HG03064 (cell line): ENCODE results near the gene CDH13.

Experiments
- ATAC-seq: cut with Tn5 transposase; IDR thresholded peaks from one replicate; pipeline ENCODE4 v1.9.1; 2021; ENCODE audit warnings: low read depth; ENCODE audit not compliant: unreplicated experiment

CDH13 gene

DNA sequence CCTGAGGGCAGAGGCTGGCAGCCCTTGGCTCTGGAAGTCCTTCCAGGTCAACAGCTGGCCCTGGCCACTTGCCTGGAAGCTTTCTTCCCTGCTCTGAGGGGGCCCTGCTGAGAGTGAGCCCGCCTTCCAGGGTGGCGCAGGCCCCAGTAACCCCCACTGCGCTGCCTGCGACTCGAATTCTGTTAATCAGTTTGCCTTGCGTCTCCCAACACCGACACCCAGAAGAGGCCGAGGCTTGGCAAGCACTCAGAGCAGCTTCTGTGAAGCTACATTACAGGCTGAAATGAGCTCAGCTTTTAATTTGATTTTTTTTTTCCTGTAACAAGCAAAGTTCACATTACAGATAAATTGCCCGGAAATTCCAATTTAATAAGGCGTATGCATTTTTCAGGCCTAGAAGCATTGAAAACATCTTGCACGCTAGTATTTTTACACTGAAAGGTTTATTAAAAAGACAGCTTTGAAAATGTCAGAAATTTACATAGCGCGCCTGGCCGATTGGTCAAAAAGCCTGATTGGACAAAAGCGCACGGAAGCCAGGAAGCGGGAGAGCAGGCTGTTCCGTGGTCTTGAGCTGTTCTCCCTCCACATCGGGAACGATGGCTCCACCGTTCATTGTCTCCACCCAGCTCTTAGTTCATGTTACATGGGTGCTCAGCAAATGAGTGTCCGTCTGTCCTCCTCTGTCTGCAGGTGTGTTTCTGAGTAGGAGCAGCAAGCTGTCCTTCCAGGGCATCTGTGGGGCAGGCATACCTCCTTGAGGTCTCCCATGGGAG, 1115.5 kb downstream of the CDH13 start:
- ATAC-seq, result no peak

DNA sequence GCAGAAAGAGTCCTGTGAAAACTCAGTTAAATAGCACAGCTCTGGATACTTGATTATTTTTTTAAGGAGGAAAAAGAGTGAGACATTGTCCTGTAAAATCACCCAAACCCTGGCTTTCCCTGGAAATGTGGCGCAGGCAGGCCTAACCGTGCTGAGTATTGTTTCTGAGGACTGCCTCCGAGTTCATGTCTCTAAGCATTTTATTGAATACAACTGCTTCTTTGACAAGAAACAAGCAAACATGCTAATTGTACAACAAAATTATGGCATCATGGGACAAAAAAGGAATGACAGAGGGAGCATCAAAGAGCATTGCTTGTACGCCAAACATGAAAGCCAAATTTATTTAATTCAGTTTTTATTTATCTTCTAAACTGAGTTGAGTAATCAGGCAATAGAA, 1116.5 kb downstream of the CDH13 start:
- no peak for ATAC-seq

DNA sequence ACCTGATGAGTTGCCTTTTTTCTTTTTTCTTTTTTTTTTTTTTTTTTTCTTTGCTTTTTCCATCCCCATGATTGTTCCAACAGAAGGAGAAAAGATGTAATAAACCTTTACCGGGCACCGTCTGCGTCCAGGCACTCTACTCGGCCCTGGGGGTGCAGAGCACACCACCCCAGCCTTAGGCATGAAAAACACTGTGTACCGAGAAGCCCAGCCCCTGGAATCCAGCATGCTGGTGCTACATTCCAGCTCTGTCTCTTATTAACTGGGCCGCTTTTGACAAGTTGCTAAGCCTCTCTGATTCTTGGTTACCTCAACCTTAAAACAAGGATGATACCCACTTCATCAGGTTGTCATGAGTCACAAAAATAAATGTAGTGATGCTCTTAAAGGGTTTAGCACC, 1117.0 kb downstream of the CDH13 start:
- ATAC-seq, result no peak

DNA sequence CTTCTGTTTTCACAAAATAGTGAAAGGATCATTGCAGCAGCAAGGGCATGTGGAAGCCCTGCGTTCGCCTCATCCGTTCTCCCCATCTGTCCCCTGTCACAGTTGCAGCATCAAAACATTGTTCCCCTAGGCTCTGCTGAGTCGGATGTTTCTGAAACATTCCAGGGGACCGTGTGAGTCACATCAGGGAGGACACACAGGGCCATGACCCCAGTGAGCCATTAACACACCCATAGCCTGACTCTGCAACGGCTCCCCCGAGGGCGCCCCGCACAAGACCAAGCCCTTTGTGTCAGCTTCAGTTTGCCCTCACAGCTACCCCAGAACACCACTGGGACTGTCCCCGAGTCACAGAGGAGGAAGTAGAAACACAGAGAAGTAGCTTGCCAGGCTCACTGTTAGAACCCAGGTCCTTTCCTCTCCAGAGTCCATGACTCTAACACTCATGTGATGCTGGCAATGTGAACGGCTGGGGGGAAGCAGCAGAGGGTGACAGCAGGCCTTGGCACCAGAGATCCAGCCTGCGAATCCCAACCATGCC, 1117.7 kb downstream of the CDH13 start:
- ATAC-seq, result peak; percentile 57

DNA sequence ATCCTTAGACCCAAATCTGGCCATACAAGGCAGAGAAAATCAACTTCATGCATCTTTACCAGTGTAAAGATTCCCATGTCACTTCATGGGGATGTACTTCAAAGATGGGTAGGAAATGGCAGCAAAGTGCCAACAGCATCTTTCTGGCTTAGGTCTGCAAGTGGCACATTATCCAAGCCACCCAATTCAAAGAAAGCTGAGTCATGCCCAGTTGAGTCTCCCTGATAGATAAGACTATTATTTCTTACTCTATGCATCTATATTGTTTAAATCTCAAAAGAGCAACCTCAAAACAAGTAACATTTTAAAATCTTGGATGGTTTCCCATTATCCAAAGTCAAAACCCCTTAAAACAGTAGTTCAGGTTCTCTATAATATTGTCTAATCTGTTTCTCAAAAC, 1119.8 kb downstream of the CDH13 start:
- ATAC-seq, result no peak

DNA sequence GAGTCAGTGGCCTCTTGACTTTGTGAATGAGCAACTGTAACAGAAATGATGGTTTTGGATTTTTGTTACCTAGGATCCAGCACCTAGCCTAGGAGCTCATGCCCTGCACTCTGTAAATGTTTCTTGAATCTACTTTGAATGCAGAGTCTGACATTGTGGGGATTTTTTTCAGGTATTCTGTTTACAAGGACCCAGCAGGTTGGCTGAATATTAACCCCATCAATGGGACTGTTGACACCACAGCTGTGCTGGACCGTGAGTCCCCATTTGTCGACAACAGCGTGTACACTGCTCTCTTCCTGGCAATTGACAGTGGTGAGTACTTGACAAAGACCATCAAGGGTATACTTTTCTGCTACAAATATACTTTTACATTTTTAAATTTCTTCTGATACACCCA, 1121.2 kb downstream of the CDH13 start:
- ATAC-seq, result no peak

DNA sequence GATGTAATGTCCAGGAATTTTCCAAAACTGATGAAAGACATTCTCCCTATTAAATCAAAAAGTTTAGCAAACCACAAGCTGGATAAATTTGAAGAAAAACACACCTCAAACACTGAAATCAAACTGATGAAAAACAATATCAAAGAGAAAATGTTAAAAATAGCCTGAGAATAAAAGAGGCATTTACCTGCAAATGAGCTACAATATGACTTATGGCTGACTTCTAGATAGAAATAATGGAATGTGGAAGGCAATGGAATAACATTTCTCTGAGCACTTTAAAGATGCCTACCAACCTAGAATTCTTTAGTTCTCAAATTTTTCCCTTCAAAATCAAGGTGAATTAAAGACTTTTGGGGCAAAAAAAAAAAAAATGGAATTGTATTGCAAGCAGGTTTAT, 1128.6 kb downstream of the CDH13 start:
- ATAC-seq, result no peak

DNA sequence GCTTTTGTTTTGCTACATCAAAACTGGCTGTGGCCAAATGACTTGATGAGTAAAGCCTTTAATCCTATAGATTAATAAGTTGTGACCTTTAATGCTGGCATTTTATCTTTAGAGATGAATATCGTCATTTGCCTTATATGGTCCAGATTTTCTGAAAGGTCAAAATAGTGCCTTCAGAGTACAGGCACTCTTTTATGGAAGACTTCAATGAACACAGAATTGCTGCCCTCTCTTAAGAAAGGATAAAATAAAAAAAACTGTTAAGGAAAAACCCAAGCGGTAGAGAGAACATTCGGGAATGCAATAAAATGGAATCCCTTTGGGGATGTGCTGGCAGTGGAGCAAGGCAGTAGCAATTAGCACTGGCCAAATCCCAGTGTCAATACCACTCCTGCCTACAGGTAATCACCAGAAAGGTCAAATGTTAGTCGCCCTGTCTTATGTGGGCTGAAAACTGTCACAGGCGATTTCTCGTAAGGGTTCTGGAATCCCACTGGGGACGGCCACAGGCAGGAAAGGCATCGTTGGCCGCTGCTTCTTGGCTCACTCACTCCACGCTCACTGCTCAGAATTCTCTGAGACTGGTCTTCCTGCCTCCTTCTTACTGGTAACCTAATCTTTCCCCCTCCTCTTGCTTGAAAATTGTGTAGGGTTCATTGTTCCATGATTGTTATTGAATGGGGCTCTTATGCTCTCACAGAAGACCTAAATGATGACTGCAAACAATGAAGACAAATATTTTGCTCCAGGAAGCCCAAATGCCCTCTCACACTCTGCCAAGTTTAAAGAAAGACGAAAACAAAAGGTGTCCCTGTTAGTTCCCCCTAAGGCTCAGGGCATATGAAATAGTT, 1135.6 kb downstream of the CDH13 start:
- ATAC-seq, result no peak

DNA sequence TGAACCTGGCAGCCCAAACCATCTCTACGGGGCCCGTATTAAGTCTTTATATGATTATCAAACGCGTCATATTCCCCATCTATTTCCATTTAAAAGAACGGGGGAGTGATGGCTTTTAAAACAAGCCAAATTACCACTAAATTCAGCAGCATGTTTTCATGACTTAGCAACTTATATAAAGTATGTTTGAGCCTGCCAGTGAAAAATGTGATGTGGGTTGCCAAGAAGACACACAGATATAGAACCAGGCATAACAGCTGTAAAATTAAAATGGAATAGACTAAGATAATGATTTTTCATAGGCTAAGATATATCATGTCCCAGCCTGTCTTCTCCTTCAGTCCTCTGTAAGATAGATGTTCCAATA, 1136.2 kb downstream of the CDH13 start:
- ATAC-seq, result no peak

DNA sequence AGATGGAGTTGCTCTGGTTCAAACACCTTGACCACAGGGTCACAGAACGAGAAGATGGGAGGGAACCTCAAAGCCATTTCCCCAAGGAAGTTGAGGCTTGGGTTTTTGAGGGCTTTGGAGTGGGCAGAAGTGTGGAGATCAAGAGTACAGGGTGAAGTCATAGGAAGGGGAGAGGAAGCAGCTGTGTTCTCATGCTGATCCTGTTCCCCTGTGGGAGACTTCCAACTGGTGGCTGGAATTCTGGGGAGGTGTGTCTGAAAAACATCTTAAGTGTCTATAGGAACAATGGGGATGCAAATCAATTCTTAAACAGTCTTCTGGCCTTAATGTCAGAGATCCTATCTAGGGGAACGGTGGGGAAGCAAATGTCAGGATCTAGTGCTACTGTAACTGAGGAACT, 1142.2 kb downstream of the CDH13 start:
- ATAC-seq, result no peak

DNA sequence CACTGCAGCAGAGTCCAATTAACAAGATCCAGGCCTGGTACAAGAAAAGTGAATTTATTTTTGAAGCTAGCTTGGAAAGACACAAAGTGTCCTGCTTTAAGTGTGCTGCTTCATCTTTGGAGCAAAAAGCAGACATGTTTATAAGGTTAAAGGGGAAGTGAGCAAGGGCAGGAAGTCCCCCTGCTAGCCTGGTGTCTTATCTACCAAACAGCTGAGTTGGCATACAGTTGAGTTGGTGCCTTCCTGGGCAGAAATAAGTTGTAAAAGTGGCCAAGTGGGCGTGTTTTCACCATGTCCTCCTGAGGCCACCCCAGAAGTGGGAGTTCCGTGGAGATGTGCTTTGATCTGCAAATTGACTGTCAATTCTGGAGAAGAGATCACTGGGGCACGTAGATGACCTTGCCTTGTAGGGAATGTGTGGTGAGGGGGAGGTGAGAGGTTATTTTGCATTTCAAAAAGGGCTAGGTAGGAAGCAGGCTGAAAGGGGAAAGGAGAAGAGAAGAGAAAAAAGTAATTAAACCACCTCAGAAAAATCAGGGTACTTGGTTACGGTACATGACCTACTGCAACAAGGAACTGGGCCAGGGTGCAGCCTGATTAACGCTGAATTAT, 1142.7 kb downstream of the CDH13 start:
- no peak for ATAC-seq

DNA sequence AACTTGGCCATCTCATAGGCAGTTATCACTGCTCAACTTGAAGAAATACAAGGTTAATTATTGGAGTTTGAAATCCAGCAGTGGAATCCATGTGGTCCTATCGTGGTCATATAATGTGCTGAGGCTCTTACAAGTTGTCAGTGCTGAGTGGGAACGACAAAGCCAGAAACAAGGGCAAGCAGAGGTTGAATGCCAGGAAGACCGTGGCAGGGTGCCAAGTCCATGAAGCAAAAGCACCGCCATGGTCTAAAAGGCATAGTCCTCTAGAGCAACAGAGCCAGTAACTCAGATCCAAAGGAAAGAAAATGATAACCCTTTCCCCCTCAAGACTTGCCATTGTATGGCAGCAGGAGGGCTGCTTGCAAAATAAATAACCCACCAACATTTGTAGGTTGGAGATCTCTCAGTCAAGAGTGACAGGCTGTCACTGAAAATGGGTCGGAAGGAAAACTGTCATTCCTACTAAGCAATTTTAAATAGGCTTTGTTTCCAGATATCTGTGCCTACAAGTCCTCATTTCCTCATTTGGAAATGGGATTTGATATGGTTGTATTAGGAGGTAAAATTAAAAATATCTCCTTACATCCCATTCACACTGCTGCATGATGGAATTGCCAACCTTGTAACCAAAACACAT, 1144.7 kb downstream of the CDH13 start:
- ATAC-seq, result no peak

DNA sequence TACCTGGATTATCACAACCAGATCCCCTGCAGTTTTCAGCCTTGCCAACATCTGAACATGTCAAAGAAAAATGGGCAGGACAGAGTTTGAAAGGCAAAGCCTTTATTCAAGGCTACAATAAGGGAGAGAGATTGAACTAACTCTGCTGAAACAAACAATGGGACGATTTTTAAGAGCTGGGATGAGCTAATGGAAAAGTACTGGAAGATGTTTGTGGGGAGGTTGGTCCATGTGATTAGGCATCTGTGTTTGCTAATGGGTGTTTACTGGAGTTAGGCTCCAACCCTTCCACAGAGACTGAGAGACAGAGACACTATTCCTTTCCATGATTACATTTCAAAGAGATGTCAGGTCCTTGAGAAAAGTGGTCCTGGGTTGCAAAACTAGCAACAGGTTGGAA, 1146.0 kb downstream of the CDH13 start:
- ATAC-seq, result no peak

DNA sequence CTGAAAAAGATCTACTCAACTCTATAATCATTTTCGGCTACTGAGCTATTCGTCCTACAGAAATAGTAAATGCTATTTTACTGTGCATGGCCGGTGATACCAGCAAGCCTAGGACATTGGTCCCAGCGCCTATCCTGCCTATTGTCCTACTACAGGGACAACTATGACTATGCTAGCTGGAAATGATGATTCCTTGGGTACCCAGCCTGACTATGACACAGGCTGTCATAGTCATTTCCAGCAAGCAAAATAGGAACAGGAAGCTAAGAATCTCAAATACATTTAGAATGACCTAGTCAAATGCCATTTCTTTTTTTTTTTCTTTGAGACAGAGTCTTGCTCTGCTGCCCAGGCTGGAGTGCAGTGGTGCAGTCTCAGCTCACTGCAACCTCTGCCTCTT, 1147.3 kb downstream of the CDH13 start:
- no peak for ATAC-seq

DNA sequence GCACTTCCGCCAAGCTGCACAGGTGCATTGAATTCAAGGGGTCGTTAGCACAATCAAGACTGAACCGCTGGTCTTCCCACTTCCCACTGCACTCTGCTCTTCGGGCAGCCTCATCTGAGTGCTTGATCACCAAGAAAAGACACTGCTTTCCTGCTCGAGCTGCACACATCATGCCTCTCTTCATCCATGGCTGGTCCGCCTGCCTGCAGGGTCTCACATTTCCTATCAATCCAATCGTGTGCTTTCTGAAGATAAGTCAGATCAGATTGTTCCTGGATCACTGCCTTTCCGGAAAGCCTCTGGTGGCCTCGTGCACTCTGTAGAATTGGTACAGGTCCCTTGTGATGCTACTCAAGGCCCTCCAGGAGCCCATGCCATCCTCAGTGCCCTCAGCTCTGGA, 1150.2 kb downstream of the CDH13 start:
- ATAC-seq, result no peak

DNA sequence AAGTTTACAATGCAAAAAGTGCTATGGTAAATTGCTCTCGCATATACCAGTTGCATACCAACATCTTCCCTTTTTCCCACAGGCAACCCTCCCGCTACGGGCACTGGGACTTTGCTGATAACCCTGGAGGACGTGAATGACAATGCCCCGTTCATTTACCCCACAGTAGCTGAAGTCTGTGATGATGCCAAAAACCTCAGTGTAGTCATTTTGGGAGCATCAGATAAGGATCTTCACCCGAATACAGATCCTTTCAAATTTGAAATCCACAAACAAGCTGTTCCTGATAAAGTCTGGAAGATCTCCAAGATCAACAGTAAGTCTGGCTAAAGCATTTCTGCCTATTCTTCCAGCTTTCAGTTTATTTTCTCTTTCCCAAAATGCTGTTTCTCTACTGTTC, 1153.1 kb downstream of the CDH13 start:
- ATAC-seq, result no peak

DNA sequence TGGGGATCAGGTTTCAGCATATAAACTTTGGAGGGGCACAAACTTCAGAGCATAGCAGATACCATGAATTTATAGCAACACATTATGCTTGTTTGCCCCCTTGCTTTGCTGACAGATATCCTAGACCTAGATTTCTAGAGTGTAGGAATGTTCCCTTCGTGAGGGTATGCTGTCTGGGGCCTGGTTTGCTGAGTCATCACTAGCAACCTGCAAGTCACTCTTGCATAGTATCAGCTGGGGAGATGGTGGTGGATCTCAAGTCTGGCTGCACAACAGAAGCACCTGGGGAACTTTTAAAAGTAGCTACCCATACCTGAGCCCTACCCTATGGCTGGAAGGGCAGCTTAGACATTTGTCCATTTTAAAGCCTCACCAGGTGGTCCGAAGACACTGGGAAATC, 1158.7 kb downstream of the CDH13 start:
- ATAC-seq, result no peak

DNA sequence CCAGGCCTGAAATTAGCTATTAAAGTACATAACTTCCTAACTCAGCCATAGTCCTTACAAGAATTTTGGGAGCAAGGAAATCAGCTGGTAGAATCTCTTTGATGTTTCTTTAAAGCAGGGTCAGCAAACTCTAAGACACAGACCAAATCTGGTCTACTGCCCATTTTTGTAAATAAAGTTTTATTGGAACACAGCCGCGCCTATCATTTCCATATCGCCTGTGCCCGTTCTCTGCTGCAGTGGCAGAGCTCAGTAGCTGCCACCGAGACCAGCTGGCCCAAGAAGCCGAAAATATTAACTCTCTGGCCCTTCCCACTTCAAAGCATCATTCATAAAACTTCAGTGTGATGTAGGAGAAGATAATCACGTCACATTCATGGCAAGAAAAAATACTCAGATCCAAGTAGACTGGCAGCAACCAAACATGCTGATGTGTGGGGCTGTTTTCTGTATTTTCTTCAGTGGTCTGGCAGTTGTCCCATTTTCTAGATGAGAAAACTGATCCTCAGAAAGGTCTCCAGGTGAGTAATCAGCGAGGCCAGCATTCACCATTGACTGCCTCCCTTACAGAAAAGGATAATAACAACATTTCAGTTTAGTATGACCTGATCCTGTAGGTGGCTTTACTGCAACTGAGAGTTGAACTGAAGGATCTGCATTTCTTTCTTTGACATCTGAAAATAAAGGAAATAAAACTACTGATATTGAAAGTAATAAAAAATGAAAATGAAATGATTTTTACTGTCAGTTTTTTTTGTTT, 1163.1 kb downstream of the CDH13 start:
- peak; percentile 69 for ATAC-seq

DNA sequence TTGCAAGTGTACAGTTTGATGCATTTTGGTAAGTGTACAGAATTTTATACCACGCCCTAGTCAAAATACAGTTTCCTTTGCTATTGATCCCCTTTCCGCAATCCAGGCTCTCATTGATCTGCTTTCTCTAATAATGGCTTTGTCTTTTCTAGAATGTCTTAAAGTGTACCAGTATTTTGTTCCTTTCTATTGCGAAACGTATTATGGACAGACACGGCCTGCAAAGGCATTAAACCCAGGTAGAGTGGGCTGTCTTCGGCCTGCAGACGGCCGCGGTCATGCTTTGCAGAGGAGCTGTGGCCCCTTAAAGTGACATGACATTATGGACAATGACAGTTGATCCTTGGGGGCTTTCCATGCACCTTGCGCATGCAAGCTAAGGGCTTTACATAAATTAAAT, 1165.1 kb downstream of the CDH13 start:
- no peak for ATAC-seq

DNA sequence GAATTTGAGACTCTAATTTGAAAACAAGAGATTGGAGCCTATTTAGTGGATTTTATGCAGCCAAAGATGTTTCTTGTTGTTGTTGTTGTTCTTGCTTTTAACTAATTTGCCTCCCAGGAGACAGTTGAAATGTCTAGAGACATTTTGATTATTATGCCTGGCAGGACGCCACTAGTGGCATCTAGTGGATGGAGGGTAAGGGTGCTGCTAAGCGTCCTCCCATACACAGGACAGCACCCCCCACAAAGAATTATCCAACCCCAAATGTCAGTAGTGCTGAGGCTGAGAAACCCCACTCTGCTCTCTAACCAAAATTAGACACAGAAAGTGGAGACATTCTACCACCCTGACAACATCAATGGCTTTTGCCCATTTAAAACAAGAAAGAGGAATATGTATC, 1165.6 kb downstream of the CDH13 start:
- no peak for ATAC-seq
